Epithelial cell of prostate (primary cell): ENCODE data around the gene SRM.
"Not testable (repeated sequence)": the region's sequence is repeated elsewhere in the genome, so short reads cannot be mapped to it uniquely, and the experiment has no call there.

ENCODE experiments used
- DNase-seq: peaks from one replicate; pipeline ENCODE4 v3.0.0-alpha.2; 2011; ENCODE audit warnings: low read depth, low spot score
- H3K27ac ChIP-seq: fragments of 450-650 bp; 2 replicates; pipeline ENCODE4 v1.5.1; 2017; ENCODE audit warnings: mild to moderate bottlenecking

SRM gene

DNA sequence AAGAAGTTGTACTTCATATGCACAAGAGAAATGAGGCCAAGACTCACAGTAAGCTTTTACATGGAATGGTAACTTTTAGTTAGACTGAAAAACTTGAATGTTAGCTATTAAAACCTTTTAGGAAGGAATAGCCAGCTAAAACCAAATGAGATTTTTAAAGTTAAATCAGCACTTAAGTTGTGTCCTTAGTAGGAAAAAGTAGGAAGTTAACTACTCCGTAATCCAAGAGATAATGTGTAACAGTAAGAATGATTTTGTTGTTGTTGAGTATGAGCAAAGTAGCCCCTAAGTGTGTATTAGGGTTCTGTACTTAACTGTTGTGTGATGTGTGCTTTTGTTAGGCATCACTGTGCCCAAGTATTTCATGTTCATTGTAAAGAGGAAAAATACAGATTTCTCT is 34.2 kb downstream of the SRM start:
- no peak for DNase-seq
- peak overlapping the region; percentile 30 for H3K27ac ChIP-seq

DNA sequence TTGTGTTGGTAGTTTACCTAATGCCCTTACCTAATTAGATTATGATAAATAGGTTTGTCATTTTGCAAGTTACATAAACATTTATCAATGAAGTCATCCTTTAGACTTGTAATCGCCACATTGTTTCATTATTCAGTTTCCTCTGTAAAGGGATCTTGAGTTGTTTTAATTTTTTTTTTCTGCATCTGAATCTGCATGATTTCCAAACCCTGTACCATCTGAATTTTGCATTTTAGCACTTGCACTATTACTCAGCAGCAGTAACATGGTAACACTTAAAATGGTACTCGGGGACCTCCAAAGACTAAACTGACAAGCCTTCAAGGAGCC is 35.0 kb downstream of the SRM start:
- peak overlapping the region; percentile 30 for H3K27ac ChIP-seq
- no peak for DNase-seq

DNA sequence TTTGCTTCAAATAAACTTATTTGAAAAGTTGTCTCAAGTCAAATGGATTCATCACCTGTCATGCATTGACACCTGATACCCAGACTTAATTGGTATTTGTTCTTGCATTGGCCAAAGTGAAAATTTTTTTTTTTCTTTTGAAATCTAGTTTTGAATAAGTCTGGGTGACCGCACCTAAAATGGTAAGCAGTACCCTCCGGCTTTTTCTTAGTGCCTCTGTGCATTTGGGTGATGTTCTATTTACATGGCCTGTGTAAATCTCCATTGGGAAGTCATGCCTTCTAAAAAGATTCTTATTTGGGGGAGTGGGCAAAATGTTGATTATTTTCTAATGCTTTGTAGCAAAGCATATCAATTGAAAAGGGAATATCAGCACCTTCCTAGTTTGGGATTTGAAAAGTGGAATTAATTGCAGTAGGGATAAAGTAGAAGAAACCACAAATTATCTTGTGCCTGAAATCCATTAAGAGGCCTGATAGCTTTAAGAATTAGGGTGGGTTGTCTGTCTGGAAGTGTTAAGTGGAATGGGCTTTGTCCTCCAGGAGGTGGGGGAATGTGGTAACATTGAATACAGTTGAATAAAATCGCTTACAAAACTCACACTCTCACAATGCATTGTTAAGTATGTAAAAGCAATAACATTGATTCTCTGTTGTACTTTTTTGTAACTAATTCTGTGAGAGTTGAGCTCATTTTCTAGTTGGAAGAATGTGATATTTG is 35.5 kb downstream of the SRM start:
- H3K27ac ChIP-seq, result peak overlapping the region; percentile 30
- DNase-seq, result no peak

DNA sequence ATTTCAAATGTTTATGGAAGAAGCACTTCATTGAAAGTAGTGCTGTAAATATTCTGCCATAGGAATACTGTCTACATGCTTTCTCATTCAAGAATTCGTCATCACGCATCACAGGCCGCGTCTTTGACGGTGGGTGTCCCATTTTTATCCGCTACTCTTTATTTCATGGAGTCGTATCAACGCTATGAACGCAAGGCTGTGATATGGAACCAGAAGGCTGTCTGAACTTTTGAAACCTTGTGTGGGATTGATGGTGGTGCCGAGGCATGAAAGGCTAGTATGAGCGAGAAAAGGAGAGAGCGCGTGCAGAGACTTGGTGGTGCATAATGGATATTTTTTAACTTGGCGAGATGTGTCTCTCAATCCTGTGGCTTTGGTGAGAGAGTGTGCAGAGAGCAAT is 36.6 kb downstream of the SRM start:
- no peak for DNase-seq
- H3K27ac ChIP-seq, result no peak overlapping the region

DNA sequence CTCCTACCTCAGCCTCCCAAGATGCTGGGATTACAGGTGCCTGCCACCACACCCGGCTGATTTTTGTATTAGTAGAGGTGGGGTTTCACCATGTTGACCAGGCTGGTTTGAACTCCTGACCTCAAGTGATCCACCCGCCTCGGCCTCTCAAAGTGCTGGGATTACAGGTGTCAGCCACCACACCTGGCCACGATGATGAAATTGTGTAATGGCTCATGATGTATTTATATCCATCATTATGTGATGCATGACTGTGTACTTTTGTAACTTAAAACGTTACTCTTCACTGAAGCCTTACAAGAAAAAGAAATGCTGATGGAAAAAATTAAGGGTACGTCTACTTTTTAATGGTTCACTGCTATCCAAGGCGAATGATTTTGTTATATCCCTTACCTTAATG is 39.8 kb downstream of the SRM start:
- H3K27ac ChIP-seq, result no peak overlapping the region
- DNase-seq, result no peak

DNA sequence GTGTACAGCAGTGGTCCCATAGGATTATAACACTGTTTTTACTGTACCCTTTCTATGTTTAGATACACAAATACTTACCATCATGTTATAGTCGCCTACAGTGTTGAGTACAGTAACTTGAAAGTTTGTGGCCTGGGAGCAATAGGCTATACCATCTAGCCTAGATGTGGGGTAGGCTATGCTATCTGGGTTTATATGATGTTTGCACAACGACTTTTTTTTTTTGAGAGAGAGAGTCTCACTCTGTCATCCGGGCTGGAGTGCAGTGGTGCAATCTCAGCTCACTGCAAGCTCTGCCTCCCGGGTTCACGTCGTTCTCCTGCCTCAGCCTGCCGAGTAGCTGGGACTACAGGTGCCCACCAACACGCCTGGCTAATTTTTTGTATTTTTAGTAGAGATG is 40.5 kb downstream of the SRM start:
- DNase-seq, H3K27ac ChIP-seq: not testable (repeated sequence)

DNA sequence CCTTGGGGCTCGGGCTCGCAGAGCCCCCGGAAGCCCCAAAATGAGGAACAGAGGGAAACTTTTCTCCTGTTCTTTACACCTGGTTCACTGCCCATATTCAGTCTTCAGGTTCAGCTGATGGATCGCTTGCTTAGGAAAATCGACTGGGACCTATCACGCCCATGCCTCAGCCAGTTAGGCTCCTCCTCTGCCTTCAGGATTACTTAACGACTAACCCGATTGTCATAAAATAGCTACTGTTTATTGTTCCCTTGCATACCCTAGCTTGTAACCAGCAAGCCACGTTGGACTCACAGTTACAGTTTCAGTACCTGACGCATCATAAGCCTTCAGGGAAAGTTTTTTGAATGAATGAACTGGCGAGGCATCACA is 46.7 kb downstream of the SRM start:
- peak; percentile 16 for DNase-seq
- H3K27ac ChIP-seq, result peak overlapping the region; percentile 89

DNA sequence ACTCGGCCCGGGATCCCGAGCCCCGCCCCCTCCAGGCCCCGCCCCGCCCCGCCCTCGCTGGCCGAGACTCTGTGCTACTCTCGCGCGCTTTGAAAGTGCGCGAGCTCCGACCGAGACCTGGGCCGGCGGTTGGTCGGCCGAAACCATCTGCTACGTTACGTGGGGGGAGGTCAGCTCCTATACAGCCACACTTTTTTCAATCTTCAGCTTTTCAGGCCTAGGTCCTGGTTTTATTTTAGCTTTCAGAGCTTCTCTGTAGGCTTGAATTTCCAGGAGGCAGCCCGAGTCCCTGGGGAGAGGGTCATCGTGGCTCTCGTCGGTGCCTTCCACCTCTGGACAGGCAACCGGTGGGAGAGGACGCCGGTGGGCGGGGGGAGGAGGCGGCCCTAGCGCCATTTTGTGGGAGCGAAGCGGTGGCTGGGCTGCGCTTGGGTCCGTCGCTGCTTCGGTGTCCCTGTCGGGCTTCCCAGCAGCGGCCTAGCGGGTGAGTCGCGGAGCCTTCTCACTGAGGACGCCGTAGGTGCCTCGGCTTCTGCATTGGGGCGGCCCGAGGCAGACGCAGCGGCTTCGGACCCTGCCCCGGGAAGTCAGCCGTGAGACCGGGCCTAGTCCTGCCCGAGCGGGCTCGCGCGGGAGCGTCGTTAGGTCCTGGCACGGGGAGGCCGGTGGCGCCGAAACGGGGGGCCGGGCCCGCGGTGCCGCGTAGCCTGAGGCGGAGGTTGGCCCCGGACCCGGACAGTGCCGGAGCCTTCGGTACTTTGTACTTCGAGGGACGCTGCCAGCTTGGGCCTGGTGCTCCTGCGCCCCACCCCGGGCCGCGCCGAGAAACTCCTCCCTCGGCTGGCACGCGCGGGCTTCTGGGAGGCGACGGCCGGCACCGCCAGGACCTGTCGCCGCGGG is 47.3 kb downstream of the SRM start, which contains the start of gene TARDBP:
Gene TARDBP, plus strand, starts transcription at position 395 of the 900 bp plus-strand sequence. CDS start 1,074 bp downstream, outside the sequence.
- H3K27ac ChIP-seq, result peak within 1 kb of the TSS; percentile 89
- DNase-seq, result peak; percentile 36
